Loucy (cell line): ENCODE data around the gene PROX1.

Experiments used
- EZH2phosphoT487 ChIP-seq: fragments of 200-600 bp; IDR thresholded peaks from 2 replicates; pipeline ENCODE4 v1.6.1; 2018; ENCODE audit warnings: antibody characterized with exemption, mild to moderate bottlenecking, moderate library complexity, borderline replicate concordance
- TF ChIP-seq, protein P1 (sequence below): fragments of 200-600 bp; sonication (generic); conservative IDR thresholded peaks from 2 replicates; pipeline ENCODE4 v1.5.1; 2014; ENCODE audit warnings: mild to moderate bottlenecking, antibody characterized with exemption, low read length

GRCh38 chr1:213969958-213970555, 17.7 kb upstream of the PROX1 start:
- no peak for TF ChIP-seq EZH2phosphoT487
- TF ChIP-seq, protein P1, sequence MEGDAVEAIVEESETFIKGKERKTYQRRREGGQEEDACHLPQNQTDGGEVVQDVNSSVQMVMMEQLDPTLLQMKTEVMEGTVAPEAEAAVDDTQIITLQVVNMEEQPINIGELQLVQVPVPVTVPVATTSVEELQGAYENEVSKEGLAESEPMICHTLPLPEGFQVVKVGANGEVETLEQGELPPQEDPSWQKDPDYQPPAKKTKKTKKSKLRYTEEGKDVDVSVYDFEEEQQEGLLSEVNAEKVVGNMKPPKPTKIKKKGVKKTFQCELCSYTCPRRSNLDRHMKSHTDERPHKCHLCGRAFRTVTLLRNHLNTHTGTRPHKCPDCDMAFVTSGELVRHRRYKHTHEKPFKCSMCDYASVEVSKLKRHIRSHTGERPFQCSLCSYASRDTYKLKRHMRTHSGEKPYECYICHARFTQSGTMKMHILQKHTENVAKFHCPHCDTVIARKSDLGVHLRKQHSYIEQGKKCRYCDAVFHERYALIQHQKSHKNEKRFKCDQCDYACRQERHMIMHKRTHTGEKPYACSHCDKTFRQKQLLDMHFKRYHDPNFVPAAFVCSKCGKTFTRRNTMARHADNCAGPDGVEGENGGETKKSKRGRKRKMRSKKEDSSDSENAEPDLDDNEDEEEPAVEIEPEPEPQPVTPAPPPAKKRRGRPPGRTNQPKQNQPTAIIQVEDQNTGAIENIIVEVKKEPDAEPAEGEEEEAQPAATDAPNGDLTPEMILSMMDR = no peak
